ENCODE results near the gene GTF3C6. TPM values are rescaled to one million over a fixed set of nuclear protein-coding genes. Genes with fewer than 3 reads are reported as not detected.

Gene GTF3C6
- total and polyA plus RNA-seq, 2 of the 8 experiments (the other 6 are each of a cell fraction or from before 2014, with no cell fraction given), result 13.1 to 87.4 TPM

DNA sequence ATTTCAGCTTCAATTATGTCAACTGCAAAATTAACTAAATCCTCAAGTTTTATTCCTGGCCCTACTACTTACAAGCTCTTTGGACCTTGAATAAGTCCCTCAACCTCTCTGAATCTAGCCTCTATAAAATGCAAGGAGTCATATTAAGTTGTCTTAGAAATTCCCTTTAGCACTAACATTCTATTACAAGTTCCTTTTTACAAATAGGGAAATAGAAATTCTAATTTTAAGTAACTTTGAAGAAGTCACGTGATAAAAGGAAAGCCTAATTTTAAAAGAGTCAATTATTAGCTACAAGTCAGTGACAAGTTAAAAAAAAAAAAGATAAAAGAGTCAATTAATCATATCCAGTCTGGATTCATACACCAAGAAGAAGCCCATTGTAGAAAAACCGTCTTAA, 24.6 kb upstream of the GTF3C6 start:
- DNase-seq (ENCODE audit: low read depth in 1 of 2, low spot score in 2 of 2), result no peak
- H3K23me2 ChIP-seq (ENCODE audit: low read depth, low read length), result no peaks in the 10 kb centered on the region
- no peak overlapping the region for H3K4ac ChIP-seq (replicated peaks; ENCODE audit: insufficient read length, low read depth, low read length)
- H3K4me3 ChIP-seq (ENCODE audit: extremely low read depth in 1 of 4, insufficient read depth in 2 of 4, low read depth in 3 of 4, low read length in 4 of 4), result no peak overlapping the region
- CTCF ChIA-PET (ENCODE audit: partially characterized antibody), result interaction anchor here (0.9 kb wide), 1 partner anchor 372 kb away, joined by 3 read pairs; no protein-coding TSS in a partner anchor
- H2BK15ac ChIP-seq (ENCODE audit: low read length), result no peak overlapping the region
- TF ChIP-seq NRF1 (IDR thresholded peaks at IDR 0.05; ENCODE audit: low read depth, low read length) (no peak), BRCA1 (IDR thresholded peaks at IDR 0.05; ENCODE audit: low read depth, low read length) (no peak), RNF2 (IDR thresholded peaks at IDR 0.05; ENCODE audit: borderline replicate concordance, low read depth, low read length, missing control alignments, poor library complexity, severe bottlenecking) (no peak), TCF12 (IDR thresholded peaks at IDR 0.05; ENCODE audit: low read depth, low read length) (no peak), SP2 (IDR thresholded peaks at IDR 0.05; ENCODE audit: low read length) (no peak), SIN3A (conservative IDR thresholded peaks at IDR 0.05 in 1 of 2, IDR thresholded peaks at IDR 0.05 in 1 of 2; ENCODE audit: low read depth in 1 of 2, low read length in 2 of 2) (no peak), KDM1A (IDR thresholded peaks at IDR 0.05; ENCODE audit: borderline replicate concordance, low read length) (no peak), SP1 (IDR thresholded peaks at IDR 0.05; ENCODE audit: low read depth, low read length) (no peak), BCL11A (IDR thresholded peaks at IDR 0.05; ENCODE audit: low read depth in 2 of 2, low read length in 2 of 2) (no peak), CHD2 (IDR thresholded peaks at IDR 0.05; ENCODE audit: low read length) (no peak), FOSL1 (IDR thresholded peaks at IDR 0.05; ENCODE audit: insufficient read depth, low read depth, low read length) (no peak), HDAC6 (IDR thresholded peaks at IDR 0.05; ENCODE audit: low read depth, low read length) (no peak)
- no peak overlapping the region for H3K23ac ChIP-seq (ENCODE audit: insufficient read length)
- POLR2A ChIA-PET (ENCODE audit: partially characterized antibody), result interaction anchor here (3.6 kb wide), 1 partner anchor 24 kb away, joined by 11 read pairs; the partner anchor contains the start of gene GTF3C6
- no peak overlapping the region for H3K9ac ChIP-seq (replicated peaks in 1 of 4; ENCODE audit: extremely low read depth in 1 of 4, low read depth in 3 of 4, low read length in 3 of 4)
- no peaks in the 10 kb centered on the region for H4K20me1 ChIP-seq (replicated peaks in 1 of 2; ENCODE audit: control insufficient read depth in 1 of 2, insufficient read depth in 2 of 2, low read length in 2 of 2)
- H4K8ac ChIP-seq (ENCODE audit: extremely low read depth, insufficient read depth, low read length), result no peak overlapping the region
- no peaks in the 10 kb centered on the region for H3K27me3 ChIP-seq (replicated peaks in 1 of 4; ENCODE audit: control insufficient read depth in 3 of 4, extremely low read depth in 1 of 4, insufficient read depth in 3 of 4, low read length in 3 of 4)
- no peak overlapping the region for H3K27ac ChIP-seq (ENCODE audit: low read depth, low read length)
- H2AK5ac ChIP-seq (ENCODE audit: low read depth, low read length), result no peak overlapping the region
- H3K4me2 ChIP-seq (ENCODE audit: insufficient read depth in 1 of 2, low read depth in 2 of 2, low read length in 2 of 2), result no peak overlapping the region
- no peak overlapping the region for H3K14ac ChIP-seq (ENCODE audit: insufficient read length)
- H4K91ac ChIP-seq (replicated peaks; ENCODE audit: insufficient read length, low read length), result no peak overlapping the region
- no peaks in the 10 kb centered on the region for H3K4me1 ChIP-seq (replicated peaks in 1 of 4; ENCODE audit: control insufficient read depth in 3 of 4, insufficient read depth in 4 of 4, low read length in 3 of 4)
- no peak overlapping the region for H2BK120ac ChIP-seq (replicated peaks; ENCODE audit: low read depth, low read length)
- no peak overlapping the region for H2BK20ac ChIP-seq (ENCODE audit: low read length)
- H3K36me3 ChIP-seq (ENCODE audit: control insufficient read depth in 2 of 4, insufficient read depth in 4 of 4, low read length in 3 of 4), result no peaks in the 10 kb centered on the region
- H2BK12ac ChIP-seq (ENCODE audit: low read depth, low read length), result no peak overlapping the region
- H3K79me1 ChIP-seq (ENCODE audit: low read depth, low read length), result no peaks in the 10 kb centered on the region
- FAIRE-seq, result no peak
- no peak overlapping the region for H4K5ac ChIP-seq (ENCODE audit: insufficient read length, low read depth, low read length)
- 82% methylated on average over 2 of the region's 2 CpGs; no CpG with 5 or more reads in 1 of the 2 experiments for WGBS, 2 experiments (ENCODE audit: extremely low coverage in 1 of 2, insufficient coverage in 1 of 2, insufficient read length in 1 of 2, insufficient replicate concordance in 2 of 2, low coverage in 1 of 2, low lambda C conversion rate in 2 of 2, missing lambda C conversion rate in 1 of 2)
- H3K56ac ChIP-seq (replicated peaks; ENCODE audit: insufficient read length, low read depth, low read length), result no peak overlapping the region
- no peak overlapping the region for H2BK5ac ChIP-seq (ENCODE audit: low read depth, low read length)
- H3K18ac ChIP-seq (ENCODE audit: extremely low read depth, low read length), result no peak overlapping the region
- no peaks in the 10 kb centered on the region for H3K9me3 ChIP-seq (ENCODE audit: insufficient read depth in 2 of 2, low read depth in 1 of 2, low read length in 1 of 2)
- no peaks in the 10 kb centered on the region for H3K79me2 ChIP-seq (ENCODE audit: control insufficient read depth in 1 of 2, insufficient read depth in 2 of 2, low read length in 2 of 2)
- no peak overlapping the region for H2AFZ ChIP-seq (ENCODE audit: low read length)

All from H1 (cell line).